Measurements from ENCODE around the gene OR13J1.

GRCh38 chr9:35918780-35919179, 48.6 kb upstream of the OR13J1 start:
- TF ChIP-seq CTCF (IDR thresholded peaks at IDR 0.05) (no peak), POLR2AphosphoS5 (IDR thresholded peaks at IDR 0.05; ENCODE audit: insufficient read depth in 1 of 2, low read depth in 1 of 2) (no peak)

Data from vagina (tissue), 2 donors.